ENCODE results near the gene DPAGT1. TPM values are rescaled to one million over a fixed set of nuclear protein-coding genes. Genes with fewer than 3 reads are reported as not detected.
A peak's percentile ranks its signal among the peaks of the same experiment; 100 is the strongest.
"Not testable (repeated sequence)": the region's sequence is repeated elsewhere in the genome, so short reads cannot be mapped to it uniquely, and the experiment has no call there.

DPAGT1 gene
- total RNA-seq, 1 donor from 2014 or later: 18.2 TPM

GRCh38 chr11:119067371-119068222, 34.1 kb downstream of the DPAGT1 start, which contains the start of gene VPS11:
VPS11 (plus strand) TSS chr11:119067818; CDS start chr11:119067824, 6 bp downstream.
- DNase-seq (ENCODE audit: extremely low spot score in 2 of 2): peak in 1 of 2 donors; percentile 97
- Histone ChIP-seq H3K4me1 (peaks cover 36% of the 10 kb centered on the region), H3K36me3 (peaks cover 3 to 26% of the 10 kb centered on the region in 2 donors), H3K27ac (peak within 1 kb of the TSS; percentile 91), H3K4me3 (peak within 1 kb of the TSS; percentile 86 to 95), H3K27me3 (no peaks in the 10 kb centered on the region), H3K9me3 (no peaks in the 10 kb centered on the region)
- intact Hi-C loops (cut with DNase I): no loop called here
- peak; percentile 94 to 98 for TF ChIP-seq POLR2AphosphoS5 (IDR thresholded peaks at IDR 0.05; ENCODE audit: insufficient read depth in 1 of 2, low read depth in 1 of 2)
- peak in 1 of 3 experiments; percentile 29 for TF ChIP-seq CTCF (IDR thresholded peaks at IDR 0.05)
- TF ChIP-seq POLR2A (IDR thresholded peaks at IDR 0.05): no peak

- H3K9me3 ChIP-seq: no peaks in the 10 kb centered on the region
- no peak overlapping the region for H3K27ac ChIP-seq
- DNase-seq (ENCODE audit: extremely low spot score in 2 of 2): no peak
- no peak overlapping the region for H3K4me3 ChIP-seq
- intact Hi-C loops (cut with DNase I): no loop called here
- no peaks in the 10 kb centered on the region for H3K27me3 ChIP-seq
- no peak for TF ChIP-seq CTCF (IDR thresholded peaks at IDR 0.05)
- TF ChIP-seq POLR2AphosphoS5 (IDR thresholded peaks at IDR 0.05; ENCODE audit: insufficient read depth in 1 of 2, low read depth in 1 of 2): no peak
- TF ChIP-seq POLR2A (IDR thresholded peaks at IDR 0.05): no peak
- H3K4me1 ChIP-seq: peaks cover 38% of the 10 kb centered on the region
- H3K36me3 ChIP-seq: peaks cover 0 to 5% of the 10 kb centered on the region in 2 donors
Observed at GRCh38 chr11:119065369-119065768, 36.3 kb downstream of the DPAGT1 start.

GRCh38 chr11:119062779-119063178, 38.9 kb downstream of the DPAGT1 start:
- Histone ChIP-seq H3K9me3 (no peaks in the 10 kb centered on the region), H3K27ac (no peak overlapping the region), H3K4me3 (no peak overlapping the region), H3K27me3 (no peaks in the 10 kb centered on the region), H3K36me3 (no peaks in the 10 kb centered on the region), H3K4me1 (peaks cover 29% of the 10 kb centered on the region)
- DNase-seq (ENCODE audit: extremely low spot score in 2 of 2): no peak
- TF ChIP-seq POLR2AphosphoS5 (IDR thresholded peaks at IDR 0.05; ENCODE audit: insufficient read depth in 1 of 2, low read depth in 1 of 2) (no peak), CTCF (IDR thresholded peaks at IDR 0.05) (no peak), POLR2A (IDR thresholded peaks at IDR 0.05) (no peak)
- intact Hi-C loops (cut with DNase I): no loop called here

GRCh38 chr11:119061256-119061655, 40.4 kb downstream of the DPAGT1 start:
- Histone ChIP-seq H3K4me1 (peaks cover 27% of the 10 kb centered on the region), H3K27ac (no peak overlapping the region), H3K36me3 (no peaks in the 10 kb centered on the region), H3K27me3 (no peaks in the 10 kb centered on the region), H3K4me3 (no peak overlapping the region), H3K9me3 (no peaks in the 10 kb centered on the region)
- intact Hi-C loops (cut with DNase I): no loop called here
- TF ChIP-seq POLR2A (IDR thresholded peaks at IDR 0.05) (no peak), CTCF (IDR thresholded peaks at IDR 0.05) (no peak), POLR2AphosphoS5 (IDR thresholded peaks at IDR 0.05; ENCODE audit: insufficient read depth in 1 of 2, low read depth in 1 of 2) (no peak)
- DNase-seq (ENCODE audit: extremely low spot score in 2 of 2): no peak

GRCh38 chr11:119059128-119059527, 42.5 kb downstream of the DPAGT1 start:
- DNase-seq (ENCODE audit: extremely low spot score in 2 of 2); intact Hi-C loops (cut with DNase I): not testable (repeated sequence)

More at GRCh38 chr11:119059128-119059527, 42.5 kb downstream of the DPAGT1 start:
- not testable (repeated sequence) for H3K27ac ChIP-seq, H3K4me3 ChIP-seq, H3K27me3 ChIP-seq, H3K9me3 ChIP-seq
- peaks cover 0 to 11% of the 10 kb centered on the region in 2 donors for H3K36me3 ChIP-seq
- peaks cover 38% of the 10 kb centered on the region for H3K4me1 ChIP-seq
